Amniotic epithelial cell (primary cell): ENCODE results near the gene MMP3.
A peak's percentile ranks its signal among the peaks of the same experiment; 100 is the strongest.

Source experiments
- DNase-seq: peaks from one replicate; pipeline ENCODE4 v3.0.0-alpha.2; 2010; ENCODE audit warnings: low read depth

The MMP3 gene

GRCh38 chr11:102831489-102832440 lies 11.6 kb downstream of the MMP3 start:
- DNase-seq, result peak; percentile 39

- DNase-seq, result no peak
These were observed 12.3 kb downstream of the MMP3 start for GRCh38 chr11:102831128-102831488.

GRCh38 chr11:102830001-102830727 lies 13.2 kb downstream of the MMP3 start:
- DNase-seq, result peak; percentile 47

GRCh38 chr11:102829316-102830000 lies 14.0 kb downstream of the MMP3 start:
- DNase-seq, result no peak

GRCh38 chr11:102824556-102824955 lies 18.9 kb downstream of the MMP3 start:
- peak; percentile 15 for DNase-seq

- no peak for DNase-seq
These were observed 23.9 kb downstream of the MMP3 start for GRCh38 chr11:102819491-102819890.

GRCh38 chr11:102813484-102813883 lies 29.9 kb downstream of the MMP3 start:
- DNase-seq, result no peak

- no peak for DNase-seq
These were observed 31.2 kb downstream of the MMP3 start for GRCh38 chr11:102812188-102812587.

- DNase-seq, result peak; percentile 28
These were observed 32.3 kb downstream of the MMP3 start for GRCh38 chr11:102810950-102811660.

GRCh38 chr11:102809971-102810370 lies 33.4 kb downstream of the MMP3 start:
- DNase-seq, result no peak

GRCh38 chr11:102807921-102808320 lies 35.5 kb downstream of the MMP3 start:
- no peak for DNase-seq

- DNase-seq, result peak; percentile 18
These were observed 37.1 kb downstream of the MMP3 start for GRCh38 chr11:102806296-102806695.

- peak; percentile 48 for DNase-seq
These were observed 41.1 kb downstream of the MMP3 start for GRCh38 chr11:102802341-102802740.

- peak; percentile 35 for DNase-seq
These were observed 42.6 kb downstream of the MMP3 start for GRCh38 chr11:102800767-102801166.

- DNase-seq, result no peak
These were observed 43.6 kb downstream of the MMP3 start for GRCh38 chr11:102799681-102800340.

- DNase-seq, result peak; percentile 36
These were observed 45.2 kb downstream of the MMP3 start, which contains the start of gene MMP1 for GRCh38 chr11:102798012-102798746. Gene MMP1 (minus strand): TSS chr11:102798160. CDS start chr11:102798092, 68 bp downstream.

GRCh38 chr11:102794382-102794781 lies 49.0 kb downstream of the MMP3 start:
- no peak for DNase-seq

- DNase-seq, result no peak
These were observed 49.6 kb downstream of the MMP3 start for GRCh38 chr11:102793677-102794290.

GRCh38 chr11:102792604-102793003 lies 50.8 kb downstream of the MMP3 start:
- no peak for DNase-seq
